ACC112 (cell line): ENCODE data around the gene NCBP2L.

ENCODE experiments used
- H2AFZ ChIP-seq: fragments of 200-600 bp; sonication (generic); one replicate; pipeline ENCODE4 v1.6.0; 2017; ENCODE audit warnings: antibody characterized with exemption, low read length; ENCODE audit not compliant: unreplicated experiment
- H3K27ac ChIP-seq: fragments of 200-600 bp; sonication (generic); 2 replicates; pipeline ENCODE4 v1.5.1; 2014; ENCODE audit warnings: low read depth, mild to moderate bottlenecking, antibody characterized with exemption, low read length, moderate library complexity
- H3K27me3 ChIP-seq: fragments of 200-600 bp; sonication (generic); 2 replicates; pipeline ENCODE4 v1.6.1; 2014; ENCODE audit warnings: mild to moderate bottlenecking, antibody characterized with exemption, low read length, moderate library complexity, mixed read lengths; ENCODE audit not compliant: insufficient read depth
- H3K36me3 ChIP-seq: fragments of 200-600 bp; sonication (generic); 2 replicates; pipeline ENCODE4 v1.6.1; 2016; ENCODE audit warnings: mild to moderate bottlenecking, antibody characterized with exemption, low read length, moderate library complexity, mixed read lengths; ENCODE audit not compliant: insufficient read depth
- H3K4me1 ChIP-seq: fragments of 200-600 bp; sonication (generic); one replicate; pipeline ENCODE4 v1.6.1; 2016; ENCODE audit warnings: low read length, mixed read lengths; ENCODE audit not compliant: insufficient read depth, unreplicated experiment, control insufficient read depth
- H3K4me3 ChIP-seq: fragments of 200-600 bp; sonication (generic); 2 replicates; pipeline ENCODE4 v1.5.1; 2014; ENCODE audit warnings: mild to moderate bottlenecking, low read depth, low read length
- H3K79me2 ChIP-seq: fragments of 200-600 bp; sonication (generic); one replicate; pipeline ENCODE4 v1.6.0; 2016; ENCODE audit warnings: low read length; ENCODE audit not compliant: control insufficient read depth, unreplicated experiment, insufficient read depth

The NCBP2L gene

DNA sequence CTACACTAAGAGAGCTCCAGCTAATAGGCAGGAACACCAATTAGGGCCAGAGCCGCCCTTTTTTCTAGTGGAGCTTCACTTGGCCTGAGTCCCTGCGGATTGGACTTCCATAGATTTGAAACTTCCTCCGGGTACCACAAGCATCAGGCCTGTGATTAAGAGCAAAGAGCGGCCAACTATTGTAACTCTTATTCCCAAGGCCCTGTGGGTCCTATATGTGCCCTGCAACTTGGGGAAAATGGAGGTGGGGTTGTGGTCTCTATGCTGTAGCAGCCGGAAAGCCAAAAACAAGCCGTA lies at the start of gene NCBP2L:
Gene NCBP2L, plus strand, starts transcription at position 198 of the 297 bp plus-strand sequence. CDS start 16,488 bp downstream, outside the sequence.
- H3K4me3 ChIP-seq = peak within 1 kb of the TSS; percentile 82
- H3K27me3 ChIP-seq = no peaks in the 10 kb centered on the region
- no peaks in the 10 kb centered on the region for H3K4me1 ChIP-seq
- H2AFZ ChIP-seq = peak within 1 kb of the TSS; percentile 18
- peak within 1 kb of the TSS; percentile 73 for H3K27ac ChIP-seq
- no peaks in the 10 kb centered on the region for H3K36me3 ChIP-seq
- H3K79me2 ChIP-seq = no peaks in the 10 kb centered on the region

DNA sequence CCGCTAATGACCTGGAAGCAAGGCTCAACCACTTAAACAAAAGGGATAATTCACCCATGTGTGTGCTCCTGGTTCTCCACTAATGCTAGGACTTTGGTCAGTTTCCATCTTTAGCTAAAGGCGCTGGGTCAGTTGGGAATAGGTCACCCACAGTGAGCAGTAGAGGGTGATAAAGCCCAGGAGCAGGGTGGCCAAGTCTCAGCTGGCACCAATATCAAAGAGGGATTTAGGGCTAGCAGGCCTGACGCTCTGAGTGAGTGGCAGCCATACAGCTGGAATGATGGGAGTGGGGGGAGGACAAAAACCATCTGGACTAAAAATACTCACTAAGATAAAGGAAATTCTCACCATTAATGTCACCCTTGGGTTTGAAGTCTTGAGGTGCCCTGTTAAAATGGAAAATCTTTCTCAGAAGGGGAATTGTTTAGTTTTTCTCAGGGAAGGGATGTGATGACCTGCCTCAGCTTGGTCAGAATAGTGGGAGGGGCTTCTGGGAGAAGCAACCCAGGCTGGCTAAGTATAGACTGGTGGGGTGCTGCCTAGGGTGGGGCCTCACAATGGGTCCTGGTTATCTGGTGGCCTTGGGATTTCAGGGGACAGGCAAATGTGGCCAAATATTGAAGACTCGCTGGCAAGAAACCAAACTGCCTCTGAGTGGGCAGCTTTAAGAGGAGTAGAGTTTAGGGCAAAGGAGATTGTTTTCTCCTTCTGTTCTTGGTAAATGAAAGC lies 49.0 kb upstream of the NCBP2L start:
- Histone ChIP-seq H3K27ac (no peak overlapping the region), H3K36me3 (no peaks in the 10 kb centered on the region), H3K79me2 (no peaks in the 10 kb centered on the region), H3K4me3 (no peak overlapping the region), H2AFZ (no peak overlapping the region), H3K27me3 (no peaks in the 10 kb centered on the region), H3K4me1 (peaks cover 49% of the 10 kb centered on the region)

DNA sequence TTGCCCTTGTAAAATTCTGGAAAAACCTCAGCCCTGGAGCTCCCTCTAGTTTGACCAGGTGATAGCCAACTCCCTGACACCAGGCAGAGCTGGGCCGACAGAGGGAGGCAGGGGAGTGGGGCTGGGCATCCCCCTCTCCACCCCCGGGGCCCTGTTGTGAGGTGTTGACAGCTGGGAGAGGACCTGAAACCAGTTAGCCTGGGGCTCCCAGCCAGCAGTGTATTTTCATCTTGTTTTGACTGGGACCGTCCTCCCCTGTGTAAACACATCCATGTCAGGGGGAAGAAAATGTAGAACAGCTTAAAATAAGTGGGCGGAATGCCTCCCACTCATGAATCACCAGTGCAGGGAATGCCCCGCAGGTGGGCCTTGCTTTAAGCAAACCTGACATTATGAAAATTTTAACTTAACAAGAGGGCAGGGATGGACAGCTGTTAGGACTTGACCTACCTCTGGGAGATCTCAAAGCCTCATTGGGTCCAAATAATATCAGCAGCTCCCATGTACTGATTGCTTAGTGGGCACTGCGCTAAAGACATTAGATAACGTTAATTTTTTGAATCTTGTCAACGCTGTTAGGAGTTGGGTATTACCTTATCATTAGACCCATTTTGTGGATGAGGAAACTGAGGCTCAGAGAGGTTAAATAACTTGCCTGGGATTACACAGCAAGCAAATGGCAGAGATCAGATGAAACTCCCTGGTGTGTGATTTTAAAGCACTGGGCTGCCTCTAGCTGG lies 47.8 kb upstream of the NCBP2L start:
- no peak overlapping the region for H3K27ac ChIP-seq
- peaks cover 49% of the 10 kb centered on the region for H3K4me1 ChIP-seq
- no peaks in the 10 kb centered on the region for H3K36me3 ChIP-seq
- no peaks in the 10 kb centered on the region for H3K79me2 ChIP-seq
- no peak overlapping the region for H3K4me3 ChIP-seq
- H3K27me3 ChIP-seq = no peaks in the 10 kb centered on the region
- H2AFZ ChIP-seq = no peak overlapping the region

DNA sequence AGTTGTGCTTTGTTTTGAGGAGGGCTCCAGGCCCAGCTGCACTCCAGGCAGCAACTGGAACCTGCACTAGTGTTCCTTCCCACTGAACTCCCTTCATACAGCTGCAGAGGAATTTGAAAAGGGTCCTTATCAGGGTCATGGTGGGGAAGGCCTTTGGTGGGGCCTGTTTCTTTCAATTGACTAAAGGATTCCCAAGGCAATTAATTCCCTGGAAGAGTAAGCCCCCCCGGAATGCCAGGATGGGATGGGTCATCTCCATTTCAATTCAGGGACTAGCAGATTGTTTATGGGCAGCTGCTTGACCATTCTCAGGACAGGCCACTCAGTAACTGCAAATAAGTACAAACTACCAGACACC lies 47.3 kb upstream of the NCBP2L start:
- H3K4me1 ChIP-seq = peaks cover 49% of the 10 kb centered on the region
- H3K27me3 ChIP-seq = no peaks in the 10 kb centered on the region
- H3K36me3 ChIP-seq = no peaks in the 10 kb centered on the region
- no peak overlapping the region for H3K4me3 ChIP-seq
- H3K27ac ChIP-seq = no peak overlapping the region
- no peak overlapping the region for H2AFZ ChIP-seq
- H3K79me2 ChIP-seq = no peaks in the 10 kb centered on the region

DNA sequence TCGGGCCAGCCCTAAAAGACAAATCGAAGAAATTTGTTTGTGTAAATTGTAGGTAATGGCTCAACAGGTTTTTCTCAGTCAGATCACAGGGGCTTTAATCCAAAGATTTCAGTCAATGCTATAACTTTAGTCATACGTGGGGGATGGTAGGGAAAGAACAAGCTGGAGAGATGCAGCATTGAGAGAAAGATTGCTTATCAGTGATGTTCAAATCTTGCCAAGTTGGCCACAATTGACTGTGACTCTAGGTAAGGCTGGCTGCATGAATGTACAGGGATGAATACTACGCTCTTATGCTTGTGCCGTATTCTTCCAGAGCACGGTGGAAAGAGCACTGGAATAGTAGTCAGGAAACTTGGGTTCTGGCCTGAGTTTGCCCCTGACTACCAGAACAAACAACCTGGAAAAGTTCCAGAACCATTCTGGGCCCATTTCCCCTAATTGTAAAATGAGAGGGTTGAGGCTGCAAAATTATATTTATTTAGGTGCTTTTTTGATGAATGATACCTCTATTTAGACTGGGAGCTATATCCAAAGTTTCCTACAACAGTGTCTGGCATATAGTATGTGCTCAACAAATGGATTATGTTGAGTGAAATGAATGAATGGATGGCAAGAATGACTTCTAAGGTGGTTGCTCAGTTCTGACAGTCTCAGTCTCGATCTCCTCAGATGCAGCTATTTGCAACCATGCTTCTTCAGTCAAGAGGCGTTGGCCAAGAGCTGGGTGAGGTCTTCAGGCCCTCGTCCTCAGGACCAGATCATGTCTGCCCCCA lies 46.4 kb upstream of the NCBP2L start:
- H3K4me3 ChIP-seq = no peak overlapping the region
- no peak overlapping the region for H2AFZ ChIP-seq
- H3K79me2 ChIP-seq = no peaks in the 10 kb centered on the region
- H3K27ac ChIP-seq = peak overlapping the region; percentile 60
- H3K36me3 ChIP-seq = no peaks in the 10 kb centered on the region
- no peaks in the 10 kb centered on the region for H3K27me3 ChIP-seq
- peaks cover 46% of the 10 kb centered on the region for H3K4me1 ChIP-seq

DNA sequence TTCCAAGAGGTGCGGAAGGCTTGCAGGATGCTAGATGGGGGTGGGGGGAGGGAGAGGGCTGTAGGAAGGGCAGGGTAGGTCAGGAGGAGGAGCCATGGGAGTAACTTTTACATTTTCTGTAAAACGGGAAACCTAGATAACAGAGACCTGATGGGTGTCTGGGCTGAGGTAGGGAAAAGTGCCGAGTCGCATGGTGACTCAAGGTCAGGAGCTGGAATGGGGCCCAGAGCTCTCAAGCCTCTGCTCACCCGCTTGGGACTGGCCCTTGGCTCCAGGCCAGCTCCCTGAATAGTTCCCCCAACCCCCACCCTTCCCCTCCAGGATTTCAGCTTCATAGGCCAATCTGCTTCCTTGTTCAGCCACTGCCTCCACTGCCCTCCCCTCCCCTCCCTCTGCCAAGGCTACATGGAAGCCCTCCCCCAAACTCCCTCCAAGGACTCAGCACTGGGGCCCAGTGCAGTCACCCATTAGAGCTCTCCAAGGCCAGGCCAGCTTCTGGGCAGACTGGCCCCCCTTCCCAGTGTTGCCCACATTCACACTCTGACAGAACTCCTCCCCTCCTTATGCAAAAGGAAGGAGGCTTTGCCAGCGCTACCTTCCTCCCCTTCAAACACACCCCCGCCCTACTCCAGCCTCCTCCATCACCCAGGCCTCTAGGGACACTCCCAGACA lies 45.6 kb upstream of the NCBP2L start:
- Histone ChIP-seq H3K4me1 (peaks cover 39% of the 10 kb centered on the region), H3K27ac (peak overlapping the region; percentile 60), H3K79me2 (no peaks in the 10 kb centered on the region), H3K27me3 (no peaks in the 10 kb centered on the region), H3K4me3 (no peak overlapping the region), H3K36me3 (no peaks in the 10 kb centered on the region), H2AFZ (no peak overlapping the region)

DNA sequence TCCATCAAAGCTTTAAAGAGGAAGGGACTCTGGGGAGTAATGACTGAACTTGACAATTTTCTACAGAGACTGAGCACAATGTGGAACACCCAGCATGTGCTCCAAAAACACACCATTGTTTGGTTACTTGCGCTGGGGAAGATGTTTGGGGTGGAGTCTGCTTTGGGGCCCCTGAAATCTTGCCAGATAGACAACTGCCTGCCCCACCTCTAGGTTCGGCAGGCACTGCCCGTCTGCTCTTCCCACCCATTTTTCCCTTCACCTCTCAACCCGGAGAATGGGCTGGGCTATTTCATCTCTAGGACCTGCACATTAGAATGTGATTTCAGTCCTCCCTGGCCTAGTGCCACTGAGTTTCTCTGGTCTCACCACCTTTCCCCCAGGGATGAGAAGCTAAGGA lies 43.8 kb upstream of the NCBP2L start:
- no peaks in the 10 kb centered on the region for H3K79me2 ChIP-seq
- no peak overlapping the region for H3K27ac ChIP-seq

DNA sequence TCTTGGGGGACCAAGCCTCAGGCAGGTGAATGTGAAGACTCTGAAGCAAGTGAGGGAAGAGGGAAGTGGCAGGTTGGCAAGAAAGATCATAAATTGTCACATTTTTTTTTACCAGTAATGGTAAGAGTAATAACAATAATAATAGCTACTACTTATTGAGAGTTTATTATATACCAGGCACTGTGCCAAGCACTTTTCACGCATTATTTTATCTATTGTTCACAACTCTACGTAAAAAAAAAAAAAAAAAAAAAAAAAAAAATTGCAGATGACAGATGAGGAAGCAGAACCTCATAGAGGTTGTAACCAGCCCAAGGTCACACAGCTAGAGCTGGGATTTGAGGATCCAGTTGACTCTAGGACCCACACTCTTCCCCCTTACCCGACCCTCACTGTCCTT lies 42.9 kb upstream of the NCBP2L start:
- Histone ChIP-seq H3K36me3 (no peaks in the 10 kb centered on the region), H2AFZ (no peak overlapping the region), H3K79me2 (no peaks in the 10 kb centered on the region), H3K27ac (no peak overlapping the region), H3K4me3 (no peak overlapping the region), H3K4me1 (peaks cover 27% of the 10 kb centered on the region), H3K27me3 (no peaks in the 10 kb centered on the region)

More for the DNA sequence above, 43.8 kb upstream of the NCBP2L start:
- Histone ChIP-seq H3K4me1 (peaks cover 35% of the 10 kb centered on the region), H3K36me3 (no peaks in the 10 kb centered on the region), H3K27me3 (no peaks in the 10 kb centered on the region), H3K4me3 (no peak overlapping the region), H2AFZ (no peak overlapping the region)

DNA sequence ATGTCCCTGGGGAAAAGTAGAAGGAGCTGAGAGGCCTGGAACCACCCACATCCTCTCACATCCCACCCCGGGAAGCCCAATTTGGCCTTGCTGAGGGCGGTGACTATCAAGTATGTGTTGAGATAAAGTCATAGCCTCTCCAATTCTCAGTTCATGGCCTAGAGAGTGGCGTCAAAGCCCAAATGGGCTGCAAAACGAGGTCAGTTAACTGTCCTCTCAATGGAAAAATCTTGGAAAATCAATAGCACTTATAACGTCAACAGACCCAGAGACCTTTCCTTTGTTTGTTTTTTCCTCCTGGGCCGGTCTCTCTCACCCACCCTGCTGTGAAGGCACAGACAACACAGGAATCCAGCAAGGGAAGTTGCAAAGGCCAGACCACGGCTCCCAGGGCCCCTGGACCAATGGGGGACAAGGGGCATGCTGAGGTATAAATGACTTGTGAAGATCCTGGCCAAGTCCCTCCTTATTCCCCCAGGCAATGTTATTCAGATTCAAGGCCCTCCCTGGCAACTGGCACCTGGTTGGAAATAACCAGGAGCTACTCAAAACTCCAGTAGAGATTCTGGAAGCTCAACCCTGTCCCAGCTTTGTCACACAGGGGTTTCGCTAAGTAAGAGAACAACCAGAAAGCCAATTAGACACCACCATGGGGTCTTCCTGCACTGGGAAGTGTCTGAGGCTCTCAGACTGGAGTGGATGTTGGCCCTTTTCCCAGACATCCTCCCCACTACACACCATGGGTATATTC lies 40.6 kb upstream of the NCBP2L start:
- H2AFZ ChIP-seq = no peak overlapping the region
- no peaks in the 10 kb centered on the region for H3K27me3 ChIP-seq
- H3K36me3 ChIP-seq = no peaks in the 10 kb centered on the region
- H3K27ac ChIP-seq = no peak overlapping the region
- peaks cover 20% of the 10 kb centered on the region for H3K4me1 ChIP-seq
- no peak overlapping the region for H3K4me3 ChIP-seq
- H3K79me2 ChIP-seq = no peaks in the 10 kb centered on the region

DNA sequence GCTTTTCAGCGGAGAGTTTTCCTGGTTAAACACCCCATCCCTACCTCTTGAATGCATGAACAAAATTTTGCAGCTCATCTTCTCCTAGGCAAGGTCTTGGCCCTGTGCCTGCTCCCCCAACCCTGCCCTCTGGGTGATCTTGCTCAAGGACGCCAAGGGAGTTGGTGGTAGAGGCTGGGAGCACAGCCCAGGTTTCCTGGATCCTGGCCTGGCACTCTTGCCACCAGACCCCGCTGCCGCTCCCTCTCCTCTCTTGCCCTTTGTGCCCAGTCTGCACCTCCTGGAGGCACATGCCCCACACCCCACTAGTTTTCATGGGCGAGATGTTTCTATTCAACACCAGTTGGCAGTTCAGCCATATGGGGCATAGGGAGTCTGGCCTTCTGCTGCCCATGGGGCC lies 39.3 kb upstream of the NCBP2L start:
- H3K36me3 ChIP-seq = no peaks in the 10 kb centered on the region

More for the DNA sequence above, 39.3 kb upstream of the NCBP2L start:
- Histone ChIP-seq H2AFZ (no peak overlapping the region), H3K4me1 (peaks cover 21% of the 10 kb centered on the region), H3K79me2 (no peaks in the 10 kb centered on the region), H3K4me3 (no peak overlapping the region), H3K27me3 (no peaks in the 10 kb centered on the region), H3K27ac (no peak overlapping the region)
